ENCODE data around the gene MORC1. TPM values are rescaled to one million over a fixed set of nuclear protein-coding genes. Genes with fewer than 3 reads are reported as not detected.
"Not testable (repeated sequence)": the region's sequence is repeated elsewhere in the genome, so short reads cannot be mapped to it uniquely, and the experiment has no call there.

The MORC1 gene, protein sequence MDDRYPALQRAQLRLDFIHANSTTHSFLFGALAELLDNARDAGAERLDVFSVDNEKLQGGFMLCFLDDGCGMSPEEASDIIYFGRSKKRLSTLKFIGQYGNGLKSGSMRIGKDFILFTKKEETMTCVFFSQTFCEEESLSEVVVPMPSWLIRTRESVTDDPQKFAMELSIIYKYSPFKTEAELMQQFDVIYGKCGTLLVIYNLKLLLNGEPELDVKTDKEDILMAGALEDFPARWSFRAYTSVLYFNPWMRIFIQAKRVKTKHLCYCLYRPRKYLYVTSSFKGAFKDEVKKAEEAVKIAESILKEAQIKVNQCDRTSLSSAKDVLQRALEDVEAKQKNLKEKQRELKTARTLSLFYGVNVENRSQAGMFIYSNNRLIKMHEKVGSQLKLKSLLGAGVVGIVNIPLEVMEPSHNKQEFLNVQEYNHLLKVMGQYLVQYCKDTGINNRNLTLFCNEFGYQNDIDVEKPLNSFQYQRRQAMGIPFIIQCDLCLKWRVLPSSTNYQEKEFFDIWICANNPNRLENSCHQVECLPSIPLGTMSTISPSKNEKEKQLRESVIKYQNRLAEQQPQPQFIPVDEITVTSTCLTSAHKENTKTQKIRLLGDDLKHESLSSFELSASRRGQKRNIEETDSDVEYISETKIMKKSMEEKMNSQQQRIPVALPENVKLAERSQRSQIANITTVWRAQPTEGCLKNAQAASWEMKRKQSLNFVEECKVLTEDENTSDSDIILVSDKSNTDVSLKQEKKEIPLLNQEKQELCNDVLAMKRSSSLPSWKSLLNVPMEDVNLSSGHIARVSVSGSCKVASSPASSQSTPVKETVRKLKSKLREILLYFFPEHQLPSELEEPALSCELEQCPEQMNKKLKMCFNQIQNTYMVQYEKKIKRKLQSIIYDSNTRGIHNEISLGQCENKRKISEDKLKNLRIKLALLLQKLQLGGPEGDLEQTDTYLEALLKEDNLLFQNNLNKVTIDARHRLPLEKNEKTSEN
- total RNA-seq = not detected

DNA sequence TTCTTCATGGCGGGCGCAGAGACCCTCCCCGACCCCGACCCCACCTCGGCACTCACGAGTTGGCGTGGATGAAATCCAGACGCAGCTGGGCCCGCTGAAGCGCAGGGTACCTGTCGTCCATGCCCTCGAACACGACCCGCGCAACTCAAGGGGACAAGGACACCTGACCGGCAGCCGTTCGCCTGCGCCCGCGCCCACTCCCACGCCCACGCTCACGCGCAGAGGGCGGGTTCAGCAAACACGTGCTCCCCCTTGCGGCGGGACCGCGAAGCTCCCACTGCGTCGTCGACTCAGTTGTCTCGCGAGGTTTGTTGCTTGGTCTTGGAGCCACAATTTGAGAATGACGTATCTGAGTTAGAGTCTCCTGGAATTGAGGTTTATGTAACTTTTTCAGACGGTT is at the start of gene MORC1:
TSS of gene MORC1 (minus strand) at position 196 of the 400 bp plus-strand sequence. CDS start at position 121, 75 bp downstream.
- no peak for DNase-seq
- Mint-ChIP-seq H3K9me3 (peaks cover 4% of the 10 kb centered on the region), H3K27me3 (peaks cover 8% of the 10 kb centered on the region), H3K27ac (no peak within 1 kb of the TSS), H3K4me3 (no peak within 1 kb of the TSS), H3K4me1 (ENCODE audit: low read depth) (no peaks in the 10 kb centered on the region), H3K36me3 (no peaks in the 10 kb centered on the region)
- ChIA-PET CTCF (no interaction called here), POLR2A (no interaction called here)
- intact Hi-C loops (cut with micrococcal nuclease) = no loop called here

GRCh38 chr3:109165905-109166304 is 48.0 kb upstream of the MORC1 start:
- Mint-ChIP-seq H3K27me3 (no peaks in the 10 kb centered on the region), H3K9me3 (no peaks in the 10 kb centered on the region), H3K4me1 (ENCODE audit: low read depth) (no peaks in the 10 kb centered on the region), H3K36me3 (no peaks in the 10 kb centered on the region), H3K4me3 (no peak overlapping the region), H3K27ac (no peak overlapping the region)
- CTCF ChIA-PET = no interaction called here
- intact Hi-C loops (cut with micrococcal nuclease) = no loop called here
- no peak for DNase-seq
- POLR2A ChIA-PET = no interaction called here

DNA sequence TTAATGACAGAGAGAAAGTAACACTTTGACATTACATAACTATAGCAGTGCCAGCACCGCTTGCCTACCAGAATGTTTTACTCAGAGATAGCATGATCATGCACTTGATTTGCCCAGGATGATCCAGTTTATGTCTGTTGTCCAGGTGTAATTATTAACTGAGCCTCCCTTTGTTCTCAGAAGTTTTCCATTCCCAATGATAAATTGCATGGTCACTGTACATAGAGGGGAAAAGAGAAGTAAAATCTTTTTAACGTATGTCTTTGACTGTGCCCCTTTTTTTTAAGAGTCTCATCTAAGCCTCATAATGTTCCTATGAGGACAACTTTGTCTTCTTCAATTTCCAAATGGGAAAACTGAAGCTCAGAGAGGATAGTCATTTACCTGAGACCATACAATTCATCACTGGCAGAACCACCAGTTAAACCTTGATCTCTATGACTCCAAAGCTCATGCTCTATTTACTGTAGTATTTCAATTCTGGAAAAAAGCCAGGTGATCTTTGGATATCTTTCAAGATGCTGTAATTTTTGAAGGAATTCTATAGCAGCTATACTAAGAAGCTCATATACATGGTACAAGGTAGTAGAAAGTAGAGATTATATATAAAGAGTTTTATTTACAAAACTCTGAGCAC is 43.7 kb upstream of the MORC1 start:
- intact Hi-C loops (cut with micrococcal nuclease) = no loop called here
- no peaks in the 10 kb centered on the region for H3K36me3 Mint-ChIP-seq
- no peak overlapping the region for H3K4me3 Mint-ChIP-seq
- DNase-seq = no peak
- no peaks in the 10 kb centered on the region for H3K9me3 Mint-ChIP-seq
- no peaks in the 10 kb centered on the region for H3K4me1 Mint-ChIP-seq (ENCODE audit: low read depth)
- CTCF ChIA-PET = no interaction called here
- H3K27ac Mint-ChIP-seq = no peak overlapping the region
- no peaks in the 10 kb centered on the region for H3K27me3 Mint-ChIP-seq
- POLR2A ChIA-PET = no interaction called here

- H3K27ac Mint-ChIP-seq = no peak overlapping the region
- ChIA-PET CTCF (no interaction called here), POLR2A (no interaction called here)
- intact Hi-C loops (cut with micrococcal nuclease) = no loop called here
- no peak for DNase-seq
- H3K27me3 Mint-ChIP-seq = no peaks in the 10 kb centered on the region
- no peaks in the 10 kb centered on the region for H3K36me3 Mint-ChIP-seq
- no peaks in the 10 kb centered on the region for H3K9me3 Mint-ChIP-seq
- H3K4me1 Mint-ChIP-seq (ENCODE audit: low read depth) = no peaks in the 10 kb centered on the region
- H3K4me3 Mint-ChIP-seq = no peak overlapping the region
These were observed 37.9 kb upstream of the MORC1 start for GRCh38 chr3:109155828-109156227.

DNA sequence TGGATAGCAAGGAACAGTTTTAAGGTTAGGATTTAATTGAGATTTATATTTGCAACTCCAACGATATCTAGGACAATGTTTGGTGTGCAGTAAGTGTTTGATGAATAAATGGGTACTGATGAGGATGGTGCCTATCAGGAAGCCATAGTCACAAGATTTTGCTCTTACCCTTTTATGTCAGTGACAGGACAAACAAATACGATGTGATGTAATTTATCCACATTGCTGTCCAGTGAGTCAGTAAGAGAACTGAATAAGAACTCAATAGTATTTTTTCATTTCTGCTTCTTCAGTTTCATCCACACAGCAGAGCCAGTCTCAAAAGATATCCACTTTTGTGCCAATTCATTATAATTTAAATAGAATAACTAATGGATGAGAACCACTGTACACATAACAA is 37.0 kb upstream of the MORC1 start:
- H3K27ac Mint-ChIP-seq = no peak overlapping the region
- H3K27me3 Mint-ChIP-seq = no peaks in the 10 kb centered on the region
- ChIA-PET CTCF (no interaction called here), POLR2A (no interaction called here)
- no peaks in the 10 kb centered on the region for H3K36me3 Mint-ChIP-seq
- no peaks in the 10 kb centered on the region for H3K9me3 Mint-ChIP-seq
- DNase-seq = no peak
- intact Hi-C loops (cut with micrococcal nuclease) = no loop called here
- no peak overlapping the region for H3K4me3 Mint-ChIP-seq
- no peaks in the 10 kb centered on the region for H3K4me1 Mint-ChIP-seq (ENCODE audit: low read depth)

GRCh38 chr3:109152320-109152719 is 34.4 kb upstream of the MORC1 start:
- Mint-ChIP-seq H3K4me1 (ENCODE audit: low read depth) (no peaks in the 10 kb centered on the region), H3K4me3 (no peak overlapping the region), H3K27me3 (no peaks in the 10 kb centered on the region), H3K36me3 (no peaks in the 10 kb centered on the region), H3K27ac (no peak overlapping the region), H3K9me3 (no peaks in the 10 kb centered on the region)
- intact Hi-C loops (cut with micrococcal nuclease) = no loop called here
- ChIA-PET POLR2A (no interaction called here), CTCF (no interaction called here)
- no peak for DNase-seq

- intact Hi-C loops (cut with micrococcal nuclease) = no loop called here
- no peak overlapping the region for H3K27ac Mint-ChIP-seq
- no peak for DNase-seq
- POLR2A ChIA-PET = no interaction called here
- no peaks in the 10 kb centered on the region for H3K4me1 Mint-ChIP-seq (ENCODE audit: low read depth)
- H3K4me3 Mint-ChIP-seq = no peak overlapping the region
- no peaks in the 10 kb centered on the region for H3K27me3 Mint-ChIP-seq
- no peaks in the 10 kb centered on the region for H3K36me3 Mint-ChIP-seq
- H3K9me3 Mint-ChIP-seq = no peaks in the 10 kb centered on the region
- CTCF ChIA-PET = no interaction called here
These were observed 31.1 kb upstream of the MORC1 start for GRCh38 chr3:109149078-109149477.

DNA sequence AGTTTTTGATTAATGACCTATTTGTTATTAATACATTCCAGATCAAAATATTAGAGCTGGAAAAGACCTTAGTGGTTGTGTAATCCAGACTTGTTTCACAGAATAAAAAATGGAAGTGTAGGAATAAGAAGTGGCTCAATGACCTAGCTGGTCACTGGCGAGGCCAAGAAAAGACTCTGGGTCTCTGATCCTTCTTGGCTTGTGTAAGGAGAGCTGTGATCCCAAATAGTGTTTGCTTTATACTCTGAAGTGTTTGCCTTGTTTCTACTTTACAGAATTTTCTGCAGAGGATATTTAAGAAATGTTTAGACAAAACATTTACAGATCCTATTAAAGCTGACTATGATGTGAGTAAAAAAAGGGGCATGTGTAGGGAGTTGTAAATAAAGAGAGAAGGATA is 25.7 kb upstream of the MORC1 start:
- intact Hi-C loops (cut with micrococcal nuclease) = no loop called here
- peaks cover 4% of the 10 kb centered on the region for H3K27me3 Mint-ChIP-seq
- CTCF ChIA-PET = no interaction called here
- H3K4me3 Mint-ChIP-seq = no peak overlapping the region
- no peak overlapping the region for H3K27ac Mint-ChIP-seq
- no peaks in the 10 kb centered on the region for H3K36me3 Mint-ChIP-seq
- no peak for DNase-seq
- no peaks in the 10 kb centered on the region for H3K9me3 Mint-ChIP-seq
- POLR2A ChIA-PET = no interaction called here
- no peaks in the 10 kb centered on the region for H3K4me1 Mint-ChIP-seq (ENCODE audit: low read depth)

GRCh38 chr3:109140318-109140717 is 22.4 kb upstream of the MORC1 start:
- Mint-ChIP-seq H3K36me3 (no peaks in the 10 kb centered on the region), H3K4me1 (ENCODE audit: low read depth) (no peaks in the 10 kb centered on the region), H3K27me3 (peaks cover 4% of the 10 kb centered on the region), H3K27ac (no peak overlapping the region), H3K9me3 (no peaks in the 10 kb centered on the region), H3K4me3 (no peak overlapping the region)
- ChIA-PET CTCF (no interaction called here), POLR2A (no interaction called here)
- intact Hi-C loops (cut with micrococcal nuclease) = no loop called here
- no peak for DNase-seq

DNA sequence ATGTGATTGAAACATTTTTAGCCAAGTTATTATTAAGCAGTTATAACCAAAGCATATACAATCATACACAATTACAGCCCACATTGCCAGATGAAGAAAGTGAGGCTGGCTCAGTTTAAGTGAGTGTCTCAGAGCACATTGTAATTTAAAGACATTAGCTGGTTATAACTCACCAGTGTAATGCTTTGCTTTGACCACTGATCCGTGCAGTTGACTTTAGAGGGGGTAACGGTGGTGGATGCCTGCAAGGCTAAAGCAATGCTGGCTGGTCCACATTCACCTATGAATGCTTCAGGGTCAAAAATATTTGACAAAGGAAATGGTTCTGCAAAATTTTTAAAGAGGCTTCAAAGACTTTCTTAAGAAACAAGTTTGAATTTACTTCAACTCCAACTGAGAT is 19.8 kb upstream of the MORC1 start:
- no peak for DNase-seq
- Mint-ChIP-seq H3K4me3 (no peak overlapping the region), H3K27ac (no peak overlapping the region), H3K4me1 (ENCODE audit: low read depth) (no peaks in the 10 kb centered on the region), H3K27me3 (peaks cover under 1% of the 10 kb centered on the region), H3K9me3 (no peaks in the 10 kb centered on the region), H3K36me3 (no peaks in the 10 kb centered on the region)
- CTCF ChIA-PET = no interaction called here
- intact Hi-C loops (cut with micrococcal nuclease) = no loop called here
- POLR2A ChIA-PET = no interaction called here

- Mint-ChIP-seq H3K27ac (no peak within 1 kb of the TSS), H3K36me3 (no peaks in the 10 kb centered on the region), H3K9me3 (no peaks in the 10 kb centered on the region), H3K27me3 (no peaks in the 10 kb centered on the region), H3K4me3 (no peak within 1 kb of the TSS), H3K4me1 (ENCODE audit: low read depth) (no peaks in the 10 kb centered on the region)
- intact Hi-C loops (cut with micrococcal nuclease) = no loop called here
- no peak for DNase-seq
- POLR2A ChIA-PET = no interaction called here
- CTCF ChIA-PET = no interaction called here
These were observed 18.6 kb upstream of the MORC1 start, which contains the start of gene C3orf85 for GRCh38 chr3:109136523-109136922. Gene C3orf85, plus strand, starts transcription at chr3:109136719. Its CDS starts 129 bp downstream, at chr3:109136848.

DNA sequence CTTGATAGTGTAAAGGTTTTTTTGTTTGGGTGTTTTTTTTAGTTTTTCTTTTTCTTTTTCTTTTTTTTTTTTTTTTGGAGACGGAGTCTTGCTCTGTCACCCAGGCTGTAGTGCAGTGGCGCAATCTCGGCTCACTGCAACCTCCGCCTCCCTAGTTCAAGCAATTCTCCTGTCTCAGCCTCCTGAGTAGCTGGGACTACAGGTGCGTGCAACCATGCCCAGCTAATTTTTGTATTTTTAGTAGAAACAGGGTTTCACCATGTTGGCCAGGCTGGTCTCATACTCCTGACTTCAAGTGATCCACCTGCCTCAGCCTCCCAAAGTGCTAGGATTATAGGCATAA is 15.5 kb upstream of the MORC1 start:
- H3K4me1 Mint-ChIP-seq (ENCODE audit: low read depth); H3K27me3 Mint-ChIP-seq; intact Hi-C loops (cut with micrococcal nuclease); H3K27ac Mint-ChIP-seq; H3K4me3 Mint-ChIP-seq; DNase-seq; POLR2A ChIA-PET; CTCF ChIA-PET; H3K9me3 Mint-ChIP-seq; H3K36me3 Mint-ChIP-seq: not testable (repeated sequence)

Measured in activated CD4-positive, alpha-beta memory T cell treated with anti-CD3 and anti-CD28 coated beads for 36 hours (primary cell).